ENCODE measurements around the gene CDC7. TPM values are rescaled to one million over a fixed set of nuclear protein-coding genes. Genes with fewer than 3 reads are reported as not detected.

The CDC7 gene
- total RNA-seq, 2 experiments from 2014 or later: 35.8 to 54.5 TPM

DNA sequence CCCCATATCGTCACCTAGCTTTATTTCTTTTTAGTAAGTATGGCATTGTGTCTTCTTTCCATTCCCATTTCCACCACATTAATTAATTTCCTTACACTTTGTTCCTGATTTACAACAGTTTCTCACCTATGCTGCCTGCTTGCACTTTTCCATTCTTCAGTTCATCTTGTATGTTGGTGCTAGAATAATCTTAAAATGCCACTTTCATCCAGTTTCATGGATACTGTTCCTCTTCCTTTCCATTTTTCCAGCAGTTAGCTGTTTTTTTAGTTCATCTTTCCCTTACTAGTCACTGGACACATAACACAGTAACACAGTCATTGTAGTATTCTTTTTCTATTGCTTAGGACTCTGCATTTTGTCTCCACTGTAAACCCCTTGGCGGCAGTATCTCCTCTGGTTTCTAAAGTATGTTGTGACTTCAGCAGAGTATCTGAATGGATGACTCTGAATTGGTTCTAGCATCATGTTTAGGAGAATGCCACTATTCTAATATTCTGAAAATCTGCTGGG is 2.1 kb downstream of the CDC7 start:
- H2AFZ ChIP-seq (ENCODE audit: low read length): no peak overlapping the region
- POLR2A ChIA-PET: interaction anchor here (0.6 to 4.6 kb wide), 5 partner anchors 11 to 1555 kb away, joined by 3 to 33 read pairs (median 4); no protein-coding TSS in a partner anchor
- H3K27ac ChIP-seq (ENCODE audit: low read depth, low read length, poor library complexity, severe bottlenecking): peak overlapping the region; percentile 72
- peak; percentile 61 for DNase-seq (ENCODE audit: low spot score)
- CTCF ChIA-PET (ENCODE audit: unreplicated experiment): no interaction called here
- H3K9me2 ChIP-seq (ENCODE audit: insufficient read depth, low read length): no peaks in the 10 kb centered on the region
- no peaks in the 10 kb centered on the region for H3K9me3 ChIP-seq (ENCODE audit: low read length)
- no peaks in the 10 kb centered on the region; the same call in 1 of the 2 replicates for H4K20me1 ChIP-seq (ENCODE audit: insufficient read depth, low read length)
- H3K4me1 ChIP-seq (ENCODE audit: insufficient read depth, low read length, poor library complexity, severe bottlenecking): peaks cover 41% of the 10 kb centered on the region
- H3K36me3 ChIP-seq (ENCODE audit: insufficient read depth, low read length): peaks cover 43% of the 10 kb centered on the region
- intact Hi-C loops (cut with micrococcal nuclease; ENCODE audit: unreplicated experiment): loop anchor here (5.0 kb wide), 1 partner anchor 795 kb away; the partner anchor contains the start of genes GLMN and RPAP2
- peaks cover 65% of the 10 kb centered on the region for H3K79me2 ChIP-seq (ENCODE audit: insufficient read depth, low read depth, low read length)
- no peak for TF ChIP-seq EZH2phosphoT487 (IDR thresholded peaks at IDR 0.05; ENCODE audit: borderline replicate concordance, low read depth, low read length)
- TF ChIP-seq, protein P1, sequence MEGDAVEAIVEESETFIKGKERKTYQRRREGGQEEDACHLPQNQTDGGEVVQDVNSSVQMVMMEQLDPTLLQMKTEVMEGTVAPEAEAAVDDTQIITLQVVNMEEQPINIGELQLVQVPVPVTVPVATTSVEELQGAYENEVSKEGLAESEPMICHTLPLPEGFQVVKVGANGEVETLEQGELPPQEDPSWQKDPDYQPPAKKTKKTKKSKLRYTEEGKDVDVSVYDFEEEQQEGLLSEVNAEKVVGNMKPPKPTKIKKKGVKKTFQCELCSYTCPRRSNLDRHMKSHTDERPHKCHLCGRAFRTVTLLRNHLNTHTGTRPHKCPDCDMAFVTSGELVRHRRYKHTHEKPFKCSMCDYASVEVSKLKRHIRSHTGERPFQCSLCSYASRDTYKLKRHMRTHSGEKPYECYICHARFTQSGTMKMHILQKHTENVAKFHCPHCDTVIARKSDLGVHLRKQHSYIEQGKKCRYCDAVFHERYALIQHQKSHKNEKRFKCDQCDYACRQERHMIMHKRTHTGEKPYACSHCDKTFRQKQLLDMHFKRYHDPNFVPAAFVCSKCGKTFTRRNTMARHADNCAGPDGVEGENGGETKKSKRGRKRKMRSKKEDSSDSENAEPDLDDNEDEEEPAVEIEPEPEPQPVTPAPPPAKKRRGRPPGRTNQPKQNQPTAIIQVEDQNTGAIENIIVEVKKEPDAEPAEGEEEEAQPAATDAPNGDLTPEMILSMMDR (conservative IDR thresholded peaks at IDR 0.05; ENCODE audit: low read length): peak; percentile 78
- H3K4me2 ChIP-seq (ENCODE audit: low read length): peak overlapping the region; percentile 88
- H3K4me3 ChIP-seq (ENCODE audit: low read depth, low read length, poor library complexity, severe bottlenecking): peak overlapping the region; percentile 82
- BruUV-seq (replicated peaks): no TSS peak

DNA sequence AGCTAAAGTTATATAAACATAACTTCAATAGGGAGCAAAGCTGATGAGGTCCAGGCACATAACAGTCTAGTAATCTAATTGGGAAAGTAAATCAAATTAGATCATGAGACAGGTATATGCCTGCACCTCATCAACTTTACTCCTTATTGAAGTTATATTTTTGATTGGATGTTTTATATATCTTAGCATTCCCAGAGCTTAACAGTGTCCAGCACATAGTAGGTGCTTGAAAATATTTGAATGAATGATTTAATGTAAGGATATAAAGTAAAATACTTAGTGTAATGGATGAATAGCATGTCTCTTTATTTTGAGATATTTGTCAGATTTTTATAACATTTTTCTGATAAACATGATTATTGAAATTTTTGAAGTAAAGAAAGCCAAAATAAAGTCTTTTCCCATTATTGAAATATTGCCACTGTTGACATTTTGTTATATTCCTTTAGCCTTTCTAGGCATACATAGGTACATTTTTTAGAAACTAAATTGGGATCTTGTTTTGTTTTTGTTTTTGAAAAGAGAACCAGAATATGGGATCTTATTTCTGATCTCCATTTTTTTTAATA is 2.8 kb downstream of the CDC7 start:
- H3K79me2 ChIP-seq (ENCODE audit: insufficient read depth, low read depth, low read length): peaks cover 72% of the 10 kb centered on the region
- peaks cover 49% of the 10 kb centered on the region for H3K36me3 ChIP-seq (ENCODE audit: insufficient read depth, low read length)
- no peaks in the 10 kb centered on the region; the same call in 1 of the 2 replicates for H4K20me1 ChIP-seq (ENCODE audit: insufficient read depth, low read length)
- H3K9me2 ChIP-seq (ENCODE audit: insufficient read depth, low read length): no peaks in the 10 kb centered on the region
- TF ChIP-seq, protein P1 (conservative IDR thresholded peaks at IDR 0.05; ENCODE audit: low read length): no peak
- TF ChIP-seq EZH2phosphoT487 (IDR thresholded peaks at IDR 0.05; ENCODE audit: borderline replicate concordance, low read depth, low read length): no peak
- no peaks in the 10 kb centered on the region for H3K9me3 ChIP-seq (ENCODE audit: low read length)
- H3K27ac ChIP-seq (ENCODE audit: low read depth, low read length, poor library complexity, severe bottlenecking): no peak overlapping the region
- H3K4me3 ChIP-seq (ENCODE audit: low read depth, low read length, poor library complexity, severe bottlenecking): peak overlapping the region; percentile 82
- no peak for DNase-seq (ENCODE audit: low spot score)
- intact Hi-C loops (cut with micrococcal nuclease; ENCODE audit: unreplicated experiment): loop anchor here (5.0 kb wide), 1 partner anchor 794 kb away; the partner anchor contains the start of genes GLMN and RPAP2
- H3K4me1 ChIP-seq (ENCODE audit: insufficient read depth, low read length, poor library complexity, severe bottlenecking): peaks cover 41% of the 10 kb centered on the region
- BruUV-seq (replicated peaks): no TSS peak
- H2AFZ ChIP-seq (ENCODE audit: low read length): no peak overlapping the region
- H3K4me2 ChIP-seq (ENCODE audit: low read length): peak overlapping the region; percentile 88
- CTCF ChIA-PET (ENCODE audit: unreplicated experiment): no interaction called here
- POLR2A ChIA-PET: interaction anchor here (0.6 to 4.6 kb wide), 3 partner anchors 10 to 1329 kb away, joined by 3 to 33 read pairs (median 3); no protein-coding TSS in a partner anchor

All from OCI-LY7 (cell line).